GM12874 (cell line): ENCODE data around the gene HSF4.
A peak's percentile ranks its signal among the peaks of the same experiment; 100 is the strongest.

Experiments
- CTCF ChIP-seq: IDR thresholded peaks from 2 replicates; pipeline ENCODE4 v1.5.1; 2011; ENCODE audit warnings: low read depth, mild to moderate bottlenecking, control low read depth, low read length, moderate library complexity; ENCODE audit not compliant: insufficient read depth

HSF4 gene

GRCh38 chr16:67195676-67196075 is 31.1 kb downstream of the HSF4 start:
- TF ChIP-seq CTCF, result no peak

- TF ChIP-seq CTCF, result no peak
Observed at GRCh38 chr16:67196881-67197280, 32.3 kb downstream of the HSF4 start.

- no peak for TF ChIP-seq CTCF
Observed at GRCh38 chr16:67197704-67198103, 33.2 kb downstream of the HSF4 start.

GRCh38 chr16:67198238-67198734 is 33.7 kb downstream of the HSF4 start:
- peak; percentile 64 for TF ChIP-seq CTCF

GRCh38 chr16:67199011-67199807 is 34.7 kb downstream of the HSF4 start, which contains the start of gene ELMO3:
TSS of gene ELMO3 (plus strand) at chr16:67199131. CDS start at chr16:67199327, 196 bp downstream.
- no peak for TF ChIP-seq CTCF

- 0 out of 2 replicates have a peak, but pooled peaks have one; percentile 16 for TF ChIP-seq CTCF
Observed at GRCh38 chr16:67199808-67200198, 35.3 kb downstream of the HSF4 start.

GRCh38 chr16:67200491-67200890 is 35.9 kb downstream of the HSF4 start:
- TF ChIP-seq CTCF, result no peak
